Activated B cell treated with CpG ODN at 0.5 μM for 24 hours (primary cell): ENCODE measurements around the gene KIF5A. TPM values are rescaled to one million over a fixed set of nuclear protein-coding genes. Genes with fewer than 3 reads are reported as not detected.

Experiments used
- ATAC-seq: fragments of 200-7000 bp; cut with Tn5 transposase; one replicate; pipeline ENCODE4 v1.10.0; 2021; ENCODE audit warnings: low read depth, mild to moderate bottlenecking, moderate library complexity
- CTCF ChIA-PET: fragments of 350-600 bp; sonication (Branson Sonifier 250); formaldehyde crosslinking; loops from one replicate; lab custom pipeline; 2021; ENCODE audit warnings: antibody characterized with exemption; lab: Charles Lee
- POLR2A ChIA-PET: fragments of 350-600 bp; sonication (Branson Sonifier 250); formaldehyde crosslinking; loops from one replicate; lab custom pipeline; 2021; ENCODE audit warnings: antibody characterized with exemption; lab: Charles Lee
- DNase-seq: peaks from one replicate; pipeline ENCODE4 v3.0.0; 2022
- H3K27ac Mint-ChIP-seq: one replicate; pipeline ENCODE4 v1.8.0; 2020; ENCODE audit warnings: mixed read lengths
- H3K27me3 Mint-ChIP-seq: one replicate; pipeline ENCODE4 v1.8.0; 2021; ENCODE audit warnings: mixed read lengths
- H3K36me3 Mint-ChIP-seq: one replicate; pipeline ENCODE4 v1.8.0; 2021; ENCODE audit warnings: low read depth, mixed read lengths
- H3K4me1 Mint-ChIP-seq: one replicate; pipeline ENCODE4 v1.8.0; 2021; ENCODE audit warnings: mixed read lengths
- H3K4me3 Mint-ChIP-seq: one replicate; pipeline ENCODE4 v1.8.0; 2020; ENCODE audit warnings: mild to moderate bottlenecking, mixed read lengths
- H3K9me3 Mint-ChIP-seq: one replicate; pipeline ENCODE4 v1.8.0; 2020; ENCODE audit warnings: mixed read lengths
- CTCF ChIP-seq: fragments of 200-600 bp; IDR thresholded peaks from one replicate; pipeline ENCODE4 v1.8.0; 2022; ENCODE audit warnings: antibody characterized with exemption, mild to moderate bottlenecking
- intact Hi-C: fragments of 100-400 bp; cut with micrococcal nuclease; formaldehyde crosslinking; loops from one replicate; pipeline ENCODE4 v1.15.1; 2024
- total RNA-seq: library from RNA; stranded (reverse); gene quantifications from 2 replicates; pipeline ENCODE4 v1.2.3, GENCODE V29; 2022

The KIF5A gene
- total RNA-seq, 1 donor from 2014 or later: 0.13 TPM

DNA sequence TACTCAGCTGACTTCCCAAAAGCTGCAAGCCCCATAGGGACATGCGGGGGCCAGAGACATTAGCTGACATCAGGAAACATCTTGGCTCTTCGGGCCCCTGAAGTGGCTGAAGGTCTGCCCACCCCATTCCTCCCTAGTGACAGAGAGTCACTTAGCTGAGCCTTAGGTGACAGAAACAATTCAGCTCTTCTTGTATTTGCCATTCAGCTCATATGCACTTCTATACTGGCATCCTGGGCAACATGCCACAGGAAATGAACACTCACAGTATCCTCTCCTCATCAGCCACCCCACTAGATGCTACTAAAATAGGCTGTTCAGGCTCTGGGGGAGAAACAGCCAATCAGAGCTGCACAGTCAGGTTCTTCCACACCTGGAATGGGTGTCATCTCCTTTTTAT is 6.3 kb upstream of the KIF5A start:
- Mint-ChIP-seq H3K27ac (no peak overlapping the region), H3K9me3 (no peaks in the 10 kb centered on the region), H3K4me3 (no peak overlapping the region), H3K36me3 (peaks cover 46% of the 10 kb centered on the region), H3K4me1 (peaks cover 30% of the 10 kb centered on the region), H3K27me3 (peaks cover under 1% of the 10 kb centered on the region)
- DNase-seq (no peak), ATAC-seq (no peak)
- intact Hi-C loops: no loop called here
- no peak for TF ChIP-seq CTCF
- CTCF ChIA-PET: no interaction called here
- POLR2A ChIA-PET: no interaction called here

- ATAC-seq (no peak), DNase-seq (no peak)
- ChIA-PET CTCF (interaction anchor here (1.2 kb wide), 1 partner anchor 87 kb away, joined by 3 read pairs; no protein-coding TSS in a partner anchor), POLR2A (interaction anchor here (0.6 to 2.6 kb wide), 9 partner anchors 11 to 87 kb away, joined by 3 to 18 read pairs (median 5); partner anchors contain the start of genes ARHGAP9, DDIT3, GLI1 and MBD6)
- peaks cover 39% of the 10 kb centered on the region for H3K4me1 Mint-ChIP-seq
- peak overlapping the region; percentile 84 for H3K27ac Mint-ChIP-seq
- H3K27me3 Mint-ChIP-seq: peaks cover 9% of the 10 kb centered on the region
- intact Hi-C loops: no loop called here
- H3K36me3 Mint-ChIP-seq: peaks cover 28% of the 10 kb centered on the region
- TF ChIP-seq CTCF: no peak
- H3K4me3 Mint-ChIP-seq: peak overlapping the region; percentile 99
- no peaks in the 10 kb centered on the region for H3K9me3 Mint-ChIP-seq
Observed at GRCh38 chr12:57545809-57546437, 3.9 kb upstream of the KIF5A start.

- Mint-ChIP-seq H3K27ac (peak within 1 kb of the TSS; percentile 84), H3K4me3 (peak within 1 kb of the TSS; percentile 99), H3K36me3 (peaks cover 20% of the 10 kb centered on the region), H3K27me3 (peaks cover 10% of the 10 kb centered on the region), H3K4me1 (peaks cover 36% of the 10 kb centered on the region), H3K9me3 (no peaks in the 10 kb centered on the region)
- intact Hi-C loops: loop anchor here (1.0 kb wide), 4 partner anchors 24 to 148 kb away; partner anchors contain the start of genes GLI1, MBD6 and OS9
- ChIA-PET CTCF (interaction anchor here (1.2 to 1.3 kb wide), 2 partner anchors 37 to 88 kb away, joined by 3 read pairs; no protein-coding TSS in a partner anchor), POLR2A (interaction anchor here (0.6 to 2.6 kb wide), 11 partner anchors 12 to 88 kb away, joined by 3 to 18 read pairs (median 5); partner anchors contain the start of genes ARHGAP9, DDIT3, GLI1 and MBD6)
- DNase-seq: peak; percentile 81
- TF ChIP-seq CTCF: no peak
- peak; percentile 97 for ATAC-seq
Observed at GRCh38 chr12:57546438-57547287, 3.2 kb upstream of the KIF5A start, which contains the start of gene DCTN2. DCTN2 (minus strand) TSS chr12:57547192; CDS start chr12:57547063, 129 bp downstream.

DNA sequence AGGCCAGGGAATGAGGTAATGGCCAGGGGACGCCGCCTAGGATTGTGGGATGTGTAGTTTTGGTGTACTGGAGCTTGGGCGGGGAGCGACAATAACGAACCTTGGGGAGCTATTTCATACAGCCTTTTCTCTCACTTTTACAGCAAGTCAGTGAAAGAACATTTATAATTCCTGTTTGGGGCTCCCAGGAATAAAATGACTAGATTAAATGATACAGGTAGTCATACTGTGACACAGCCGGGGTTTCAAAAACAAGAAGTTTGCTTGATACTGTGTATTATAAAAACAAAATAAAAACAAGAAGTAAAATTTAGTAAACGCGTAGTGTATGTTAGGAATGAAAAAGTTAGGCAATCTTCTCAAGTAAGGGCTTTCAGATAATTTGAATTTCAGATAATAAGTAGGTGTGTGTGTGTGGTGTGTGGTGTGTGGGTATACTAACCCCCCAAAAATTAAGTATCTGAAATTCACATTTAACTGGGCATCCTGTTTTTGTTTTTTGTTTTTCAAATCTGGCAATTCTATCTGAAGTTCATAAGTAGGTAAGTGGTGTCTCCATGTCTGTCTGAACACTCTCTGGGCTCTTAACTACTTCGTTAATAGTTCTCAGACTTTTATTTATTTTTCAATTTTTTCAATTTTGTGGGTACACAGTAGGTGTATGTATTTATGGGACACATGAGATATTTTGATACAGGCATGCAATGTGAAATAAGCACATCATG is 2.4 kb upstream of the KIF5A start:
- Mint-ChIP-seq H3K9me3 (no peaks in the 10 kb centered on the region), H3K4me3 (peak overlapping the region; percentile 99), H3K27me3 (peaks cover 10% of the 10 kb centered on the region), H3K4me1 (peaks cover 36% of the 10 kb centered on the region), H3K27ac (peak overlapping the region; percentile 84), H3K36me3 (peaks cover 15% of the 10 kb centered on the region)
- CTCF ChIA-PET: interaction anchor here (1.2 to 1.3 kb wide), 2 partner anchors 36 to 88 kb away, joined by 3 read pairs; no protein-coding TSS in a partner anchor
- ATAC-seq (no peak), DNase-seq (no peak)
- intact Hi-C loops: loop anchor here (1.0 kb wide), 4 partner anchors 25 to 147 kb away; partner anchors contain the start of genes GLI1, MBD6 and OS9
- TF ChIP-seq CTCF: no peak
- POLR2A ChIA-PET: interaction anchor here (0.7 to 2.6 kb wide), 8 partner anchors 13 to 89 kb away, joined by 3 to 18 read pairs (median 9); partner anchors contain the start of genes ARHGAP9, DDIT3, MBD6 and PIP4K2C
